NCI-H1930 (cell line): ENCODE results near the gene ITGA4.

Experiments
- DNase-seq, 2 experiments: peaks; one replicate each; lab custom pipeline; 2025; lab: John Stamatoyannopoulos, UW

ITGA4 gene

DNA sequence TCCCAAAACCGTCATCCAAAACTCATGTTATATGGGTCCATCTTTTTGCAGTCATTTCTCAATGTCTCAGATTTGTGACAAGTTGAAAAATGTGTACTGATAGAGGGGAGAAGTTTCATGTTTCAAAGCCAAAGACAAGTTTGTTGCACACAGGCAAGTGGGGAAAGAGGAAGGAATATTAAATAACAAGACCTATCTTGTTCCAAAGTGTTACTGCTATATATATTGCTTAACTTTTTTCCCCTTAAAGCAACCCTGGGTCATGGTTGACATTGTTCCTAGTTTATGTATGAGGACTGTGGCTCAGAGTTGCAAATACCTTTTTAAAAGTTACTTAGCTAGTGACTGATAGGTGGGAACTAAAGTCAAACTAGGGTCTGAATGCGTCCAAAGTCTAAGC, 1.7 kb downstream of the ITGA4 start:
- no peak for DNase-seq

DNA sequence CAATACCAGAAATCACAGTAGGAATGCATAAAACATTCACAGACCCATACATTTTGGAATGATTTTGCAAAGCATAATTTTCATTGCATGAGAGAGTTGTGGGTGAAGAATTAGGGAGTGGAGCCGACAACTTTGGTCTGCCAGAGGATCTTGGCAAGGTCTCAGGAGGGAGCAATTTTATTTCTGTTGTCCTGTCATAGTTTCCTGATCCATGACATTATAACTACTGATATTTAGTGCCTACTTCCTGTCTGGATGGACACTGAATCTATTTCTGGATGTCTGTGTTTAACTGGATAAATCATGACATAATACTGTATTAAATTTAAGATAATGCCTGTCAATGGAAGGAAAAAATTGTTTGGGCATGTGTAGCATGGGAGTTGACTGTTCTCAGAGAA, 2.4 kb downstream of the ITGA4 start:
- no peak for DNase-seq

DNA sequence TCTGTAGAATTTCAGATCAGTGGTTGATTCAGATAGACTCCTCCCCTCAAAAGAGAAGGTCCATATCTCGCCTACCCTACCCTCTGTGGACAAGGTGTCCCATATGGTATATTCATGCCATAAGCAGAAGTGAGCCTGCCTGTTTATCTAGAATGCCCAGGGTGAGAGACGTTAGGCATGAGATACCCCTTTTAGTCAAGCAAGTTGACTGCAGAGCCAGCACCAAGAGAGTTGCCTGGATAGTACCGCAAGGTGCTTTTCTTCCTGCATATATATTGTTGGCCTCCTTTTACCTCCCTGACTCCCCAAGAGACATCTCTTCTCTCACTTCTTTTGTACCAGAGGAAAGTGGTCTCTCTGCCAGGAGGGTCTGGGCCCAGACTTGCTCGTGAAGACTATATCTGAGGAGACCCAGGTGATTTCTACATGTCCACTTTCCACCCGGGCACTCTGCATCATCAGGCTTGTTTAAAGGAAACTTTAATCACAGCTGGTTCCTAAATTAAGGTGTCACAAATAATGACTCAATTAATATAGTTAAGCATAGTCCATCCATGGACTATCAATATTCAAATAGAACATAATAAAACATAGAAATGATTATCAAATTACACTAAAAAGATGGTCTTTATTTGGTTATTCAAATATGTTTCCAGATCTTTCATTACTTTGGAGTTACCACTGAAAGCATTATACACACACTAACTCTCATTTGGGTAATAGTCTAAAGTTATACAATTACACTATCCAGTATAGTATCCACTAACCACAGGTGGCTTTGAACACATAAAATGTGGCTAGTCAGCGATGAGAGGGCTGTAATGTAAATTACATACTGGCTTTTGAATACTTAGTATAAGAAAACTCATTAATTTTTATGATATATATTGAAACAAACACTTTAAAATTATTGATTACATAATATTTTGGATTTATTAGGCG, 4.1 kb downstream of the ITGA4 start:
- DNase-seq = no peak

DNA sequence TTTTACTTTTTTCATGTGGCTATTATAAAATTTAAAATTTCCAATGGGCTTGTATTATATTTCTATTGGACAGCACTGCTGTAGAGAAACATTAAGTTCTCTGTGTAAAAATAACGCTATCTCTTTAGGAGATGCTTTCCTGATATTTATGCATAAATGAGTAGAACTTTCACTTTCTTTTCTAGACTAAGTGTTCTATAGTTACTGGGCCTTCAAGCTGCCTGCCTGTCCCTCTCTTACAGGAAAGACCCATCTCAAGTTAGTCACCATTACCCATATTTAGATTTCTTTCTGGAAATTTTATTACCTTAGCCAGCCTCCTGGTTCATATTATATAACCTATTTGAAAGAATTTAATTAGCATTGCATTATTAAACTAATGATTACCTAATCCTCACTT, 4.8 kb downstream of the ITGA4 start:
- DNase-seq = no peak

DNA sequence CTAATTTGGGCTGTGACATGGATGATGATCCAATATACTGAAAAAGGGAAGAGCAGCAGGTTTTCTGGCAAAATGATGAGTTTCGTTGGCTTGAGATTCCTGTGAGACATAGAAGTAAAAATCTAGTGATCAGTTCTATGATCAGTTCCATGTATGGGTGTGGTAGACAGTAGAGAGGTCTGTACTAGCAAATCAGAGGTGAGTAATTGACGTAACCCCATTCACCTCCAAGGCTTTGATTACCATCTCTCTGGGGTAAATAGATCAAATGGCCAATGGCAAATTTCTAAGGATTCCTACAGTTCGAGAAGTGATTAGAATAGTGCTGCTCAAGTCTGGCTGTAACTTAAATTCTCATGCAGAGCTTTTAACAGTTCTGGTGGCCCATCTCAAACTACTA, 6.4 kb downstream of the ITGA4 start:
- DNase-seq = no peak

DNA sequence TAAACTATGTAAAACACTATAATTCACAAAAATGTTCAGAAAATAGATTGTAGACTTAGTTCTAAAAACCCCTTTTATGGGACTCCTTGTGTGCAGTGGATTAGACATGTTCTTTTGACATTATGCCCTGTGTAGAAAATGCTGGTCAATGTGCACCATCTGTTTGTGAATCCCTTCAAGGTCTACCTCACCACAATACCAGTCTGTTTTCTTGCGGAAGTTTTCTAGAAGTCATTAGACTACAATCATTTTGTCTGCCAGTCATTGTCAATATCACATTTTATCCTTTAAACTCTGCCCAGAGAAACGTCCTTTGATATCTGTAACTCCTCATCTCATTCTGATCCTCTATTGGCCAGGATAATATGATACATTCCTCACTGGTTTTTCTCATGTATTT, 7.8 kb downstream of the ITGA4 start:
- no peak for DNase-seq

DNA sequence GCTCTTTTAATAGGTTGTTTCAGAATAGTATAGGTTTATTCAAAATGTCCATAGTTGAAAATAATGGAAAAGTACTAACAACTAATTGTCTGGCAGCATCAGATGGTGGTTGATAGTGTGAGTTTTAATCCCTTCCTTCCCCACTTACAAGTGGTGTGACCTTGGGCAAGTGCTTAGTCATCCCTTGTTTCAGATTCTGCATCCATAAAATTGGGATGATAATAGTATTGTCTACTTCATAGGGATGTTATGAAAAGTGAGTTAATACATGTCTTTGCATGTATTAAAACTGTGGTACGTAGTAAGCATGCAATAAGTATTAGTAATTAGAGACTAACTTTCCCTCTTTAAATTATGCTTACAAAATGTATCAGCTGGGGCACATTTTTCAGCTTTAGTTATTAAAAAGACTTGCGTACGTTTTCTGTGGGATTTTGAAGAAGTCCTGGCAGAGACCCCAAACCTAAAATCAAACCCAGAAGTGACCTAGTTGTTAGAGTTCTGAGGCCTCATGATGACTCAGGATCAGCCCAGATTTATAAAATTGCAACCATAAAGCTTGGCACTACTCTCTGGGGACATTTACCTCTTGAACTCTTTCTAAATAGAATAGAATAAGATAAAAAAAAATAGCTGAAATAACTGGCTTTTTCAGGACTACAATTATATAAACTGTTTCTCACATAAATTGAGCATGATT, 8.6 kb downstream of the ITGA4 start:
- DNase-seq = no peak

DNA sequence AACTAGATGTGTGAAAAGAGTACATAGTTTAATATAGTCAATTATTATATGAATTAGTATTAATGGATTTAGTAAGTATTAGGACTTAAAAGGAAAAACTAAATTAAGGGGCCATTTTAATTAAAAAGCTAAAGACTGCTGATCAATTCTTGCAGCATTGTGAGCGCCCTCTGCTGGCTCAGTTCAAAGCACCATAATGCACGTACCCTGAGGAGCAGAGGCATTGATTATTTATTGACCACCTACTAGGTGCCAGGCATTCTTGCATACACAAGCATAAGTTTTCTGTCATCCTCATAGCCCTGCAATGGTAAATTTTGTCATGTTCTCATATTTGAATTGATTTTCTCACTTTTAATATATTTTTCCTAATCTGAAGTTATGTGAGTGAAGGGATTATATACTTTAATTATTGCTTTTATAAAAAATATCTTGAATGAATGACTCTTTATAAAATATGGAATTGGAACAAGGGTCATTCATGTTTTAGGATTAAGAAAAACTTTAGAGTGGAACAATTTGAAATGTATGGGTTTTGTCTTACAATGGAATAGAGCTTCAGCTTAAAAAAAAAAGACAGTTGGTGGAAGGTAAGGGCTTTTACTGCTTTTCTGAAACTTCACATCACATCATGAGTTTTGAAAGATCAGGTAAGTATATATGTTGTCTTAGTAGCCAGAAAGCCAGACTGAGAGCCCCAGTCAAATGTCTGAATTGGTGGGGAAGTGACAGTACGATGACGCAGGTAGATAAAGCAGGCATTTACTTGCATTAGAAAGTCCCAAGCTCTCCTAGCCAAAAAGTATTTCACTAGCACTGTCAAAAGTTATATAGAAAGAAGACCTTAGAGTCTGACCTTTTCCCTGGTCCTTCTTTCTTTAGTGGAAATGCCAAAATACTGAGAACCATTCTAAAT, 9.7 kb downstream of the ITGA4 start:
- peak in 1 of 2 experiments; percentile 7 for DNase-seq

DNA sequence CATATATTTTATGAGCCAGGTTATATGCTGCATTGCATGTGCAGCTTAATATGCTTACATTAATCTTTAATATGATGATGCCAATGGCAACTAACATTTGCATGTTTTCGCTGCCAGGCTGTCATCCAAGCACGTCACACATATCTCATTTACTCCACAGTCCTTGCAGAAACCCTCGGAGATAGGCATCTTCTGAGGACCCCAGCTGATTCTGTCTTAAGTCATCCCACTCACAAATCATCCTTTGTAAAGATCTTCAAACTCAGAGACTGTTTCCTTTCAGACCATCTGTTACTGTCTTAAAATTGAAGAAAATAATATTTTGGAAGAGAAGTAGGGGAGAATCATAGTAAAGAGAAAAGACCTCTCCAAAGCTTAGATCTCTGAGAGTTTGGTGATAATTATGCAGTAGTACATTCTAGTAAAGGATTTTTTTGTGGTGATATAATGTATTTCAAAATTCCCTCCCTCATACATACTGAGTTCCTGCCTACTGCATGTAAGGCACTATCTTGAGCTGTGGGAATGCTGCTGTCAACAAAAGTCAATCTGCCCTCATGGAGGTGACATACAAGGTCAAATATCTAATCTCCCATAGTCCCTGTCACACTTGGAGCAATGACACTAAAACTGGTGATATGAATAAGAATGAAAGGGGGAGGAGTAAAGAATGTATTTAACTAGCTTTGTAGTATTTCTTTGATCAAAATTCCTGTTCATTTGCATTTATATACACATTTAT, 11.0 kb downstream of the ITGA4 start:
- DNase-seq = no peak

DNA sequence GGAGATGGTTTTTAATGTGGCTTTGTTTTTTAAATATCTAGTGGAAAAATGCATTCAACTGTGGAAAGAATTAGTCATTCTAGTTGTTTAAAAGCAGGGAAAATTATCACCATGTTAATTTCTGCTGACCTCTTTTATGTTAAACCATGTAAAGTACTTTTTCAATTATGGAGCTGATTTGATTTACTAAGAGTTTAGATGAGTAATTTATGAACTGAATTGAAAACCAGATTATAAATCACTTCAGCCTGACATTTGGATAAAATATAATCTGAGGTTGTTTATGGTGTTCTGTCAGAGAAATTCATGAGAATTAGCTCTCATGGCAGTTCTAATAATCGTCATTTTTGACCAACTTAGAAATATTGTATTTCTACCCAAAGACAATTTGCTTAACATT, 11.6 kb downstream of the ITGA4 start:
- DNase-seq = no peak

DNA sequence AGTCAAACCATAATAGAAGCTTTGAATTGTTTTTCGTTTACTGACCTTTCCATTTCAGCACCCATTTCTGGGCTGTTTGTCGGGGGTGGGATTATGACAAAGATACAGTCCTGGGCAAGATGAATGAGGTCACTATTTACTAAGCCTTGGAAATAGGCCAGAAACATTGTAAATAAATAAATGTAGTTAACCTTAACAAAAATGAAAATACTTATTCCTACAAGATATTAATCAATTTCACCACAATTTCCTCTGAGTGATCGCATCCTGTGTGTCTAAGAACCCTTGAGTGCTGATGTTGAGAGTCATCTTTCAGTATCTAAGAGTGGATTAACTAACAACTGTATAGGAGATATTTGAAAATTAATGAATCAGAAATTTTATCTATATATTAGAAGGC, 14.0 kb downstream of the ITGA4 start:
- no peak for DNase-seq

DNA sequence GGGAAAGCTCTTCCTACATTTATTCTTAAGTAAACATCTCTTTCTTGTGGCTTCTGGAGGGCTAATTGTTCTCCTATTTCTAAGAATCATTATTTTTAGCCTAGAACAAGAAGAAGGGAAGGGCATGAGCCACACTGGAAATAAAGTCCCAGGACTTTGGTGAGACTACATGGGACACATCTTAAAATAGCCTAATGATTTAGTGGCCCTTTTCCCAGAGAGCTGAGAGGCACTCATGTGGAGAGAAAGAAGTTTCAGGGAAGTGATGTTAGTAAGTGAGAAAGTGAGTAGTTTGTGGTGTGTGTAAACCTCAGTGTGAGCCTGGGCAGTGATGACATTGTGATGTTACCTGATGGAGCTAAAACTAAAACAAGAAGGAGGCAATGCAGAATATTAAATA, 14.6 kb downstream of the ITGA4 start:
- DNase-seq = no peak

DNA sequence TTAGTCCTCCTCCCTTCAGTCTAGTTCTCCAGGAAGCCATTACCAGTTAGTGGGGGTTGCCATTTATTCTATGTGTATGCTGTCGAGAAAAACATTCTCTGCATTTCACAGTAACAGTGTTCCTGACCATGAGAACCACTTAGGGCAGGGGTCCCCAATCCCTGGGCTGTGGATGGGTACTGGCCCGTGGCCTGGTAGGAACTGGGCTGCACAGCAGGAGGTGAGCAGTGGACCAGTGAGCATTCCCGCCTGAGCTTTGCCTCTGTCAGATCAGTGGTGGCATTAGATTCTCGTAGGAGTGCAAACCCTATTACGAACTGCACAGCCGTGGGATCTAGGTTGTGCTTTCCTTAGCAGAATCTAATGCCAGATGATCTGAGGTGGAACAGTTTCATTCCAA, 15.8 kb downstream of the ITGA4 start:
- DNase-seq = no peak

DNA sequence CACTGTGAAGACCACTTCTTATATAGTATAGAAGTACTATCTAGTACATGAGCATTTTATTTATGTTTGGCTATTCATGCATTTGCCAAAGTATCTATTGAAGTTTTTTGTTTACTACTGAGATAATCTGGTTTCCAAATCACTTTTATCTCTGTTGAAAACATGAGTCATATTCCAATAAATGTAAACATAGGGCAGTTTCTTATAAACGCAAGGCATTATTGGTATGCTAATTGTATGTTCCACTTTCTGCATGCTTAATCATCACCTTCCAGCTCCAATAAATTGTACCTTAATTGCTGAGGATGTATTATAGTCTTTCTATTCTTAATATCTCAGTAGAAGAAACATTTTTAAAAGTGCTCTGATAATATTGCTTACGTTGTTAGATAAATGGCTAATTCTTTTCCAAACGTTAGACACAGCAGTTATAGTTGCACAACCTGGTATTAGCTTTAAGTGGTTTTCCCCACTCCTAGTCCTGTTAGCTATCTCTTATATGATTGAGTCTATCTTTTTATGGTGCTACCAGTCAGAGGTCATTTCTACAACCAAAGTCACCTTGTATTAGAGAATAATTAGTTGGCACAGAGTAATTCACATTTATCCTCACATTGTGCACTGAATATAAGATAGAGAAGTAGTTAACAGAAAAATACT, 17.2 kb downstream of the ITGA4 start:
- DNase-seq = no peak

DNA sequence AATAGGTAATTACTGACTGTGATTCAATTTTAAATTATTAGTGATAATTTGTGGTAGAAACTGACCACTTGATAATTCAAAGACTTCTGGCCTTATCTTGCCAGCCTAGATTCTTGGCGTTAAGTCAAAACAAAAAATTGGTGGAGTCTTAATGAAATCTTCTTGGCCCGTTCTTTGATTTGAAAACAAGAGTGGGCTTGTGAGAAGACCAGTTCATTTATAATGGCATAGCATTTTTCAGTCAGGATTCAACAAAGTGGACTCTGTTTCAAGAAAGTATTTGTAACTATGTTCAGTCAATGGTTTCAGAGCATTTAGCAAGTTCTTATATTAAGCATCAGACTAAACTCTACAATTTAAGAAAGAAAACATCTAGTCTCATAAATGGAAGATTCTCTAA, 26.0 kb downstream of the ITGA4 start:
- no peak for DNase-seq

DNA sequence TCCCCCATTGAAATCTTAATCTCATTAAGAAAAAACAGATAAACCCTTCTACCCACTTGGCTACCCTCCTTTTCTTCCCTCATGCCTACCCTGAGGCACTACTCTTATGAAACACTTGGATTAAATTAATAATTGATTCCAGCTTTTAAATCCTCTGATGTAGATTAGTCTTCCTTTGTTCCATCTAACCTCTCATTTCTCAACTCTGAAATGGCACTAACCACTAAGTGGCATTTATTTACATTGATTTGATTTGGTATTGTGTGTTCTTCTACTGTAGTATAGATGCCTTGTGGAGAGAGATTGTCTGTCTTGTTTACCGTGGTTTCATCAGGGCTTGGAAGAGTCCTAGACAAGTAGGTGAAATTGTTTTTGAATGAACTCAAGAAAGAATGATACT, 26.7 kb downstream of the ITGA4 start:
- DNase-seq = no peak

DNA sequence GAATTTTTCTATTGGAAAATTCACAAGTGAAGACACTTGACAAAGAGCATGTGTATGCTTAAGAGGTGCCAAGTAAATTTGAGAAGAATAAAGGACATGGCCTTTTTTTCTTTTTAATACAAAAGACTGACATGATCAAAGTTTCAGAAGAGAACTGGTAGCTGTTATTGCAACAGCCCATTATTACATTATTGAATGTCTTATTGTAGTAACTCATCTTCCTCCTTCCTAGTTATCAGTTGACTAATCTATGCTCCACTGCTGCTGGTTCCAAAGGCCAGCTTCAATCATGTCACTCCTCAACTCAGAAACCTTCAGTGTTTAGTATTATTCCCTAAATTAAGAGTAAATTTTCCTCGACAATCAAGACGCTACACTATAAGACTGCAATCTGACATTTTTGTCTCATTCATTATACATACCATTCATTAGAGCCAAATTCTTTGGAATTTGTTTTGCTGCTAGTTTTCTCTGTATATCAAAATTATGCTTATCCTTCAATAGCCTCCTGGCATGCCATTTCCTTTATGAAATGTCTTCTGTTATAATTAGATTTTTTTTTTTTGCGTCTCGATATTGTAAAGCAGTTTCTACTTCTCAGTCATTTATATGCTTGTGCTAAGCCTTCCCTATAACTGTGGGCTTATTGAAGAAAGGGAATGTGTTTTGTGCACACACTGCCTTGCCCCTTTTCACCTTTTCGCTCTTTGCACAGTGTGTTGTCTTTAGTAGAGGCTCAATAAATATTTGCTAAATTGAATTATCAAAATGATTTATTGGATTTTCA, 27.9 kb downstream of the ITGA4 start:
- DNase-seq = no peak

DNA sequence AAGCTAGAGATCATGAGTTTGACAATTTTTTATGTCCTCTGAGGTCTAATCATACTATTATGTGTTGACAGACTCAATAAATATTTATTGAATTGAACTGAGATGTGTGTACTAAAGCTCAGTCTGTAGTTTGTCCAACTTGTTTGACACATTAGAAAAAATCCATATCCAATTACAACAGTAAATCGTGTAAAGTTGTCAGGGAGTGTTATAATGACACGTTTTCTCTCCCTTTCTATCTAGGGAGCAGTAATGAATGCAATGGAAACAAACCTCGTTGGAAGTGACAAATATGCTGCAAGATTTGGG, 28.4 kb downstream of the ITGA4 start:
- peak in 1 of 2 experiments; percentile 39 for DNase-seq

DNA sequence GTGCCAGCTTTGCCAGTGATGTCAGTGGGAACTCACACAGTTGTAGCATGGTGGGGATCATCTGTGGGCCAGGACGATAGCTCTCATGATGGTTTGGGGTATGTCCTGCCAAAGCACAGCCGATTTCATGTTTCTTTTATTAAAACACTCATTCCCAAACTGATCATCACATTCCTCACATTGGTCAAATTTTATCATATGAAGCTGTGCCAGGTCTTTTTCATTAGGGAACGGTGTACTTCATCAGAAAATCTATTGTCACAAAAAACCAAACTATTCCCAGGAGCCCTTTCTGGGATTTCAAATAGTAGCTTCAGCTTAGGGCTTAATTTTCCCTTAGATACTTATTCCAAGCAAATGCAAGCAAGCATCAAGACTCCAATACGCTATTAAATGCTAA, 42.0 kb downstream of the ITGA4 start:
- DNase-seq = no peak

DNA sequence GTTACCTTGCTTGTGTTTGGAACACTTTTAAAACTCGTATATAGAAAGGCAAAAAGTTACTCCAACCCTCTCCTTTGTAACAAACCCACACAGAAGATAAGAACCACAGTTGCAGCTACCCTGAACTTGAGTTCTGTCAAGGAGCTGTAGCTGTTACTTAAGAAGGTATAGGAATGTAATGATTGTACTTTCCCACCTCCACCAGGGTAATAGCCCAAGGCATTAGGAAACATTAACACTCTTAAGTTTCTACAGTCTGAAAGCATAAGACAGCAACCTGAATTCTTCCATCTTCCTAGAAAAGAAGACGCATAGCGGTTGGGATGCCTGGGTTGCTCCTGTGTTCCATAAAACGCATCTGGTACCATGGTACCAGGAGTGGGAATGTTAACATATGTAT, 43.0 kb downstream of the ITGA4 start:
- no peak for DNase-seq

DNA sequence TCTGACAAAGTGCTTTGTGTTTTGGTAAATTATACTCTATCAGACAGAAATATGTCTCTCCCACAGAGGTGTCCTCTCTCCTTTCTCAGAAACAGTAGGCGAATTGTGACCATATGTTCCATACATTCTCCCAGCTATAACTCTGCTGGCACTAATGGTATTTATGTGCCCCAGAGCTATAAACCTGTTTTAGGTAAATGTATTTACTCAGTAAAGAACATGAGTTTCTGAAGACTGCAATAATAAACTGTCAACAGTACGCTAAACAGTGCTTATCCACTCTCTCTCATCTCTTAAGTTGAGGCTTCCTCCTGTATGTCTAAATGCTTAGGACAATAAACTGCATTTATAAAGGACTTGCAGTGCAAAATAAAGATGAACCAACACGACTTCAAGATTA, 58.5 kb downstream of the ITGA4 start:
- DNase-seq = no peak
